ENCODE data around the gene EDNRB. TPM values are rescaled to one million over a fixed set of nuclear protein-coding genes. Genes with fewer than 3 reads are reported as not detected.
"Not testable (repeated sequence)": the region's sequence is repeated elsewhere in the genome, so short reads cannot be mapped to it uniquely, and the experiment has no call there.

The EDNRB gene
- total RNA-seq, 2 donors from 2014 or later, result 29.5 to 54.3 TPM

DNA sequence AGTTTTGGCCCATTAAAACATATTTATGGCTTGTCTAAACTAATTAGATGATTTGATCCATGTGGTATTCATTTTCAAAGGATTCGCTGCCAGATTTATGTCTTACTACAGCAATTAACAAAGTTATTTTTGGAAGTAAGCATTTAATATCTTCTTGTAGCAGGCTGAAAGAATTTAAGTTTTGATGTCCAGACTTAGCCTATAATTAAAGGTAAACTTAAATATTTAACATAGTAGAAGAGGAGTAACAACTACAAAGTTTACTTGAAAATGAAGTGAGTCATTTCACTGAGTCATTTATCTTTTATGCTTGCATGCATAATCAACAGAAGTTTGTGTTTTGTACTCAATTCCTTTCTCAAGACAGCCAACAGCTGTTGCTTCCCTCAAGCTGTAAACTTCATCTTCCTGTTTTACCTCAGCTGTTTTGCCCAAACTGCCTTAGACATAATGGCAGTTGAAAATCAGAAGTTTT lies 58.1 kb downstream of the EDNRB start:
- intact Hi-C loops (cut with DNase I), result loop anchor here in 1 of 2 donors (10.0 kb wide), 1 partner anchor 54 kb away; the partner anchor contains the start of gene EDNRB
- DNase-seq, result no peak
- ATAC-seq, result peak in 1 of 2 donors; percentile 82

DNA sequence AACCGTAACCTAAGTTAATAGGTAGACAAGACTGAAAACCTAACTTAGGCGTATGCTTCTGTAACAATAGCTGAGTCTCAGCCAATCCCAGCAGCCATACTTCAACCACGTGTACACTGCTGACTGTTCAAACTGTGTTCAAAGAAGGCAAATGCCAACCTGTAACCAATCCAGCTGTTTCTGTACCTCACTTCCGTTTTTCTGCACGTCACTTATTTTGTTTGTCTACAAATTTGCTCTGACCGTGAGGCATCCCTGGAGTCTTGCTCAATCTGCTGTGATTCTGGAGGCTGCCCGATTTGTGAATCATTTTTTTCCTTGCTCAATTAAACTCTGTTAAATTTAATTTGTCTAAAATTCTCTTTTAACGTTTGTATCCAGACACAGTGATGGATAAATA lies 59.2 kb downstream of the EDNRB start:
- peak; percentile 34 for DNase-seq
- ATAC-seq, result peak; percentile 65 to 73
- intact Hi-C loops (cut with DNase I), result no loop called here

DNA sequence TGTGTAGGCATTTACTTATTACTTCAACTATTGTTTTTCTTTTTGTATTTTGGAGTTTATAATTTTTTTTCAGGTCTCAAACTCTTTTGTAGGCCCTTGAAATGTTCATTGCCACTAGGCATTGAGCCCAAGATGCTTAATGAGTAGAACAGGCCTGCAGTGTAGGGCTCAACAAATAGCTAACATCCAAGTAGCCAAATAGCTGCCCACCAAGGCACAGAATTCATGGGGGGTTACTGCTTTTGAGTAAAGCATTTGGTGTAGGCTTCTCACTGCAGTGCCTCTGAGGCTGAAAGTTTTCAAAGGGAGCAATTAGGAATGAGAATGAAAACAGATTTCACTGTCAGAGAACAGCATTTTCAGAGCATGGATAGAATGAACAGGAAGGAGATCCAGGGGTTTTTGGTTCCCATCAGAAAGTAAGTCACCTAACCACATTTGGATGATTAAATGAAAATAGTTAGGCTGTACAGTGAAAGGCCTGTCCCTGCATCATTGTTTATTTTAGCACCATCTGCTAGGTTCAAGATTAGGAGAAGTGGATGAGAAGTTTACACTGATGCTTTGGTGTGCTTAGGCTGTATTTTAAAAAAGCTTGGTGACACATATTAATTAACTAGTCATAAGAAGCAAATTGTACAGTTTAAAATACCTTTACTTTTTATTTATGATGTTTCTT lies 61.0 kb downstream of the EDNRB start:
- intact Hi-C loops (cut with DNase I), result no loop called here
- ATAC-seq, result no peak
- DNase-seq, result no peak

DNA sequence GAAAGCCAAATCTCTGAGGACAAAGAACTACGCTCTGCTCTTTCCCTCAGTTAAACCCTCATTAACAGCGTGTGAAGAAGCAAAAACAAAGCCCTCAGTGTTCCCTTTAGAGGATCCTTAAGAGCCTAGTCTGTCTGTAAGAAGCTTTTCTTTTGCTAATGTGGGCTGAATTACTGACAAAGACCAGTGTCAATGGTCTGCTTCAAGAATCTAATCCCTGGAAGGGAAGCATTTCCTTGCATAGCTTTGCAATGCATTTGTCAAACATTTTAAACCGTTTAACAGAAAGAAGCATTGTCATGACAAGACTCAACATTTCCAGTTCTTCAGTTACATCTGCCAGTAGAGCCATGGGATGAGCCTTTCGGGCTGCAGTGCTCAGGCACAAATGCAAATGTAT lies 64.9 kb downstream of the EDNRB start:
- intact Hi-C loops (cut with DNase I), result no loop called here
- no peak for DNase-seq
- ATAC-seq, result no peak

DNA sequence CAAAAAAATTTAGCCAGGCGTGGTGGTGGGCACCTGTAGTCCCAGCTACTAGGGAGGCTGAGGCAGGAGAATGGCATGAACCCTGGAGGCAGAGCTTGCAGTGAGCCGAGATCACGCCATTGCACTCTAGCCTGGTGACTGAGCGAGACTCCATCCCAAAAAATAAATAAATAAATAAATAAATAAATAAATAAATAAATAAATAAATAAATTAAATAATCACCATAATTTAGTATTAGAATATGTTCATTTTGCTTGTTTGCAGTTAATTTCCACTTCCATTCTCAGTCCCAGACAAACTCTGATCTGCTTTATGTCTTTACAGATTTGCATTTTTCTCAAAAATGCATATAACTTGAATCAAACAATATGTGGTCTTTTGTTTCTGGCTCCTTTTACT lies 70.6 kb downstream of the EDNRB start:
- DNase-seq; intact Hi-C loops (cut with DNase I); ATAC-seq: not testable (repeated sequence)

DNA sequence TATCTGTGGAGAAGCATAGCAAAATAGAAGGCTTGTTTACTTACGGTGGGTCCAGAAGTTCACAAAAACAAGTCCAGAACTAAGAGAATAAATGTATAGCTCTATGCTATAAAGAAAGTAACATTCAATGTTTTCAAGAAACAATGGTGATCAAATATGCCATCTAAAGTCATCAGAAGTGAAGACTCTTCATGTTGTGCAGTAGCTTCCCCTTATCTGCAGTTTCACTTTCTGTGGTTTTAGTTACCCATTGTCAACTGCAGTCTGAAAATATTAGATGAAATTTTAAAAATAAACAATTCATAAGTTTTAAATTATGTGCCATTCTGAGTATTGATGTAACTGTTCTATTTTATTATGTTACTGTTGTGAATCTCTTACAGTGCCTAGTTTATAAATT lies 72.5 kb downstream of the EDNRB start:
- ATAC-seq (no peak), DNase-seq (no peak)
- intact Hi-C loops (cut with DNase I), result no loop called here

Other genes starting within 250 kb of the EDNRB start
- gene SLAIN1, start 221.1 kb downstream of the EDNRB start, total RNA-seq, result 10 to 100 TPM in 1 of 2 donors, 1 to 10 TPM in 1; 9.1 to 12.0 TPM

Data from left cardiac atrium (tissue), 4 donors.